GM21825 (cell line): ENCODE results near the gene PIMREG.
"Not testable (repeated sequence)": the region's sequence is repeated elsewhere in the genome, so short reads cannot be mapped to it uniquely, and the experiment has no call there.

Source experiments
- ATAC-seq: cut with Tn5 transposase; IDR thresholded peaks from one replicate; pipeline ENCODE4 v1.9.1; 2021; ENCODE audit warnings: mild to moderate bottlenecking, moderate library complexity; ENCODE audit not compliant: unreplicated experiment

Gene PIMREG

GRCh38 chr17:6476076-6476809 is 32.0 kb downstream of the PIMREG start:
- ATAC-seq: no peak

GRCh38 chr17:6476810-6477179 is 32.5 kb downstream of the PIMREG start:
- no peak for ATAC-seq

- ATAC-seq: no peak
These were observed 33.7 kb downstream of the PIMREG start for GRCh38 chr17:6477831-6478383.

GRCh38 chr17:6478486-6478885 is 34.2 kb downstream of the PIMREG start:
- ATAC-seq: no peak

DNA sequence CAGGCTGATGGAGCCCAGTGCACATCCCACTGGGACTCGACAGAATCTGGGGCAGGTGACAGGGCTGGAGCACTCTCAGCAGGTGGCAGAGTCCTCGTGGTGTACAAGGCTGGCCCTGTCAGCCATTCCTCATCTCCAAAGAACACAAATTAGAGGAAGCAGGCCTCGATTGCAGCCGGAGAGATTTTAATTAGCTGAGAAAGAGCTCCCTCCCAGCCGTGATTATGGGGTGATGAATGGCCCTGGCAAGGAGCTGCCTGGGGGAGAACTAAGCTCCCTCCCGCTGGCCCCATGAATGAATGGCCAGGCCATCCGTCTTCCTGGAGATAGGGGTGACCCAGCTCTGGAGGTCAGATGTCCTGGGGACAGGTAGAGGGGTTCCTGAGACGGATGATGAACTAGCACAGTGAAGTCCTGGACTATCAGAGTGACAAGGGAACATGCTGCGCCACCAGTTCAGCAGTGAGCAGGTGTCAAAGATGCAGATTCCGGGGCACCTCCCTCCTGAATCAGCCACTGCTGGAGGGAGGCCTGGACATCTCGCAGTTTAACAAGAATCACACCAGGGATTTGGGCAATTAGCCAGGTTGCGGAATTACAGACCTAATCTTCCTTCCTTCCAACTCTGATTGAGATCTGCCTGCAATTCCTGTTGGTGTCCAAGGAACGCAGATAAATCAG is 35.5 kb downstream of the PIMREG start:
- ATAC-seq: no peak

DNA sequence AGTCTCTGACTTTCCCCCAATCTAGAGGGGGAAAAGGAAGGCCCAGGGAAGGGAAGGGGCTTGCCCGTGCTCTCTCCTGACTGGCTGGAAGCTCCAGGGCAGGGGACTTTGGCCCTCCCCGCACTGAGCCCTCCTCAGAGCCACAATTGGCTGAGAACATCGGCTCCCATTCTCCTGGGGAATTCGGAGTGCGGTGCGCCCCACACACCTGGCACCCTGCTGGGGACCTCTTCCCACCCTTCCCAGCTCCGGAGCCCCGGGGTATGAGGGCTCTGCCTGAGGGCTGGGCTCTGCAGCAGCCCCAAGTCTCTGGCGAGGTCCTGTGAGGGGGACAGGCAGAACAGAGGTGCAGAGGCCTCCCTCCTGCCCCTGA is 36.0 kb downstream of the PIMREG start:
- no peak for ATAC-seq

GRCh38 chr17:6482105-6482455 is 37.8 kb downstream of the PIMREG start:
- ATAC-seq: no peak

DNA sequence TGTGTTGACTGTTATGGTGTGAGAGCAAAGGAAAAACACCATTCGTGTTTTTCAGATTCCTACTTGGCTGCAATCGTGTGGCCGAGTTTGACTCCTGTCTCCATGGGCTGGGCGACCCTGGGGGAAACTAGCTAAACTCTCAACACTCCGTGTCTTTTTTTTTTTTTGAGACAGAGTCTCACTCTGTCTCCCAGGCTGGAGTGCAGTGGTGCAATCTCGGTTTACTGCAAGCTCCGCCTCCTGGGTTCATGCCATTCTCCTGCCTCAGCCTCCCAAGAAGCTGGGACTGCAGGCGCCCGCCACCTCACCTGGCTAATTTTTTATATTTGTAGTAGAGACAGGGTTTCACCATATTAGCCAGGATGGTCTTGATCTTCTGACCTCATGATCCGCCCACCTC is 38.5 kb downstream of the PIMREG start:
- not testable (repeated sequence) for ATAC-seq

DNA sequence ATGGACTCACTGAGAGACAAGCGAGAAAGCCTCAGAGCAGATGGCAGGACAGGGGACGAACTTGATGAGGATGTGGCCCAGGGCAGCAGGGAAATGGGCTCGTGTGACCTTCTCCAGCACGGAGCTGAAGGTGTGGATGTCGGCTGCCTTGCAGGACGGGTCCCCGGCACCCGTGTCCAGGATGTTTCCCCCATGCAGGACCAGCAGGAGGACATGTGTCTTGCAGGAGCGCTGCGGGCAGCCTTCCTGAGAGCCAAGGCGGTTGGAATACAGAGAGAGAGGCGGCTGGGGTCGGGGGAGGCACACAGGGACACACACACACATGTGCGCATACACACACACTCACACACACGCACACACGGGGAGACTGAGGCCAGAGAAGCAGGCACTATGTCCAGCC is 39.3 kb downstream of the PIMREG start:
- no peak for ATAC-seq

DNA sequence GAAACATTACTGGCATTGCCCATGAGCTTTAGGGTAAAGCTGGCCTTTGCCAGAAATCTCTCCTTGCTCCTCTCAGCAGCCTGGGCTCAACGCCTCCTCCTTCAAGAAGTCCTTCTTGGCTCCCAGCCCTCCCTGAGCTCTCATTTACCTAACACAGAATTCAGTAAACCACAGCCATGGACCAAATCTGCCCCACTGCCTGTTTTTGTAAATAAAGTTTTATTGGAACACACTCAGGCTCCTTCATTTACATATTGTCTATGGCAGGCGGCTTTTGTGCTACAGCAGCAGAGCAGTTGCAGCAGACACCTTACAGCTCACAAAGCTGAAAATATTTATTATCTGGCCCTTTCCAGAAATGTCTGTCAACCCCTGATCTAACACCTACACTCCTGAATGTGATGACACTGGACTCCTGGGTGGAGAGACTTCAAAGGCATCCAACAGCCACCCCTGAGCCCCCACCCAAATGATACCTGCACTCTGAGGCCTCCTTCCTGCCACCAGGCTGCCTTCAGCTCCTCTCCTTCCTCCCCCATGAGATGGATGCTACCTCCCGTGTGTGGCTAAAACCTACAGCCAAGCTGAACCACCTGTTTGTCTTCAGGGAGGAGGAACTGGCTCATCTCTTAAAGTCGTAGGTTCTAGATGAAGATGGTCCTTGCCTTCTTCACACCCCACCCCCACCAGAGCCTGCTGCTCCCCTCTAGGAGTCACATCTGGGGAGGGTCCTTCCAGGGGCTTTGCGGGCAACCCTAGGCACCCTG is 41.6 kb downstream of the PIMREG start:
- ATAC-seq: no peak

GRCh38 chr17:6487251-6488007 is 43.2 kb downstream of the PIMREG start:
- no peak for ATAC-seq

GRCh38 chr17:6488008-6488539 is 43.8 kb downstream of the PIMREG start:
- no peak for ATAC-seq

GRCh38 chr17:6489016-6489550 is 44.8 kb downstream of the PIMREG start:
- ATAC-seq: no peak

GRCh38 chr17:6491071-6491700 is 46.9 kb downstream of the PIMREG start:
- no peak for ATAC-seq

- no peak for ATAC-seq
These were observed 48.8 kb downstream of the PIMREG start for GRCh38 chr17:6492892-6493674.

DNA sequence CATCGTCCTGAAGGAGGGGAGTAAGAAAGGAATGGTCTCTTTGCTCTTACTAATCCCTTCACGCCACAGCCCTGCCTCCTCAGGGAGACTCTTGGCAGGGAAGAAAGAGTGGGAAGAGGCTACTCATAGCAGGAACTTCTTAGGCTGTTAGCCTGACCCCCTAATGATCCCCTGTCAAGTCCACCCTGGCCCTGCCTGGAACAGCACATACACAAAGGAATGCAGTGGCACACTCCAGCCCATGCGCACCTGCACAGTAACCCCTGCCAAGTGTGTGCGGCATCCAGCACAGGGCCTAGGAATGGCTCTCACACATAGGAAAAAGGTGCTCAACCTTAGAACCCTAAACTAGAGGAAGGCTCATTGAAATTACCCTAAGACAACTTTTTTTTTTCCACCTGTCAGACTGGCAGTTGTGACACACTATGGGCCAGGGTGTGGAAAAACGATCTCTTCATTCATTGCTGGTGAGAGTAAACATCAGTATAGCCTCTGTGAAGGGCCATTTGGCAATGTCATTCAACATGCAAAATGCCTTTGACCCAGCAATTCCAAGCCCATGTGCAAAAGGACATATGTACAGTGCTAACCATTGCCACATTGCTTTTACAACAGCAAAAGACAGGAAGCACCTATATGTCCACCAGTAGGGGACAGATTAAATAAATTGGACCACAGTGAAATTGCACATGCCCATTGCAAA is 50.1 kb downstream of the PIMREG start:
- ATAC-seq: no peak

GRCh38 chr17:6495450-6496115 is 51.3 kb downstream of the PIMREG start:
- no peak for ATAC-seq

GRCh38 chr17:6496116-6496481 is 51.8 kb downstream of the PIMREG start:
- ATAC-seq: no peak
